Uterus (tissue), 2 donors: ENCODE measurements around the gene MAN2B2.

Experiments
- CTCF ChIP-seq, 4 experiments: fragments of 200-600 bp in 2 of 4; fragments of 450-650 bp in 2 of 4; sonication (generic) in 2 of 4; IDR thresholded peaks; one replicate each; pipeline ENCODE4 v1.5.1; 2016 to 2019; ENCODE audit warnings: antibody characterized with exemption in 4 of 4, mild to moderate bottlenecking in 2 of 4, moderate library complexity in 1 of 4
- POLR2A ChIP-seq, 2 donors: fragments of 450-650 bp; IDR thresholded peaks; one replicate each; pipeline ENCODE4 v1.6.1; 2016; ENCODE audit warnings: antibody characterized with exemption in 2 of 2, mild to moderate bottlenecking in 1 of 2, moderate library complexity in 1 of 2

GRCh38 chr4:6549445-6549844 is 25.5 kb upstream of the MAN2B2 start:
- TF ChIP-seq POLR2A (IDR thresholded peaks at IDR 0.05), result no peak
- TF ChIP-seq CTCF (IDR thresholded peaks at IDR 0.05), result no peak
